ENCODE data around the gene CRMP1.

CRMP1 gene

DNA sequence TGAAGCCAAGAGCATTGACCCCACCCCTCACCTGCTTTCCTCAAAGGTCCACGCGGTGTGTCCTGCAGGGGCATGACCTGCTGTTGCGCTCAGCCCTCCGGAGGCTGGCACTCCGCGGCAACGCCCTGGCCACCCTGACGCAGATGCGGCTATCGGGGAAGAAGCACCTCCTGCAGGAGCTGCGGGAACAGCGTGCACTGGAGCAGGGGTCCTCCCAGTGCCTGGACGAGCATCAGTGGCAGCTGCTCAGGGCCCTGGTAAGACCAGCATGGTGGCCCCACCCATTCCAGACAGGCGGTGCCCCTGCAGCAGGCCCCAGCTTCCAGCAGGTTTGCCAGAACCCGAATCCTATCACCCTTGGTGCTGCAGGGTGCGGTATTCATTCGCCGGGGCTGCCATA, 95.9 kb downstream of the CRMP1 start:
- peaks cover 36% of the 10 kb centered on the region for H3K36me3 Mint-ChIP-seq (ENCODE audit: low read depth)
- DNase-seq = no peak
- TF ChIP-seq, protein P1, sequence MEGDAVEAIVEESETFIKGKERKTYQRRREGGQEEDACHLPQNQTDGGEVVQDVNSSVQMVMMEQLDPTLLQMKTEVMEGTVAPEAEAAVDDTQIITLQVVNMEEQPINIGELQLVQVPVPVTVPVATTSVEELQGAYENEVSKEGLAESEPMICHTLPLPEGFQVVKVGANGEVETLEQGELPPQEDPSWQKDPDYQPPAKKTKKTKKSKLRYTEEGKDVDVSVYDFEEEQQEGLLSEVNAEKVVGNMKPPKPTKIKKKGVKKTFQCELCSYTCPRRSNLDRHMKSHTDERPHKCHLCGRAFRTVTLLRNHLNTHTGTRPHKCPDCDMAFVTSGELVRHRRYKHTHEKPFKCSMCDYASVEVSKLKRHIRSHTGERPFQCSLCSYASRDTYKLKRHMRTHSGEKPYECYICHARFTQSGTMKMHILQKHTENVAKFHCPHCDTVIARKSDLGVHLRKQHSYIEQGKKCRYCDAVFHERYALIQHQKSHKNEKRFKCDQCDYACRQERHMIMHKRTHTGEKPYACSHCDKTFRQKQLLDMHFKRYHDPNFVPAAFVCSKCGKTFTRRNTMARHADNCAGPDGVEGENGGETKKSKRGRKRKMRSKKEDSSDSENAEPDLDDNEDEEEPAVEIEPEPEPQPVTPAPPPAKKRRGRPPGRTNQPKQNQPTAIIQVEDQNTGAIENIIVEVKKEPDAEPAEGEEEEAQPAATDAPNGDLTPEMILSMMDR (IDR thresholded peaks at IDR 0.05) = no peak
- no peaks in the 10 kb centered on the region for H3K27me3 Mint-ChIP-seq (ENCODE audit: low read depth, poor library complexity)
- H3K4me3 Mint-ChIP-seq = no peak overlapping the region
- no peaks in the 10 kb centered on the region for H3K4me1 Mint-ChIP-seq
- peaks cover 3% of the 10 kb centered on the region for H3K9me3 Mint-ChIP-seq
- no peak overlapping the region for H3K27ac Mint-ChIP-seq

DNA sequence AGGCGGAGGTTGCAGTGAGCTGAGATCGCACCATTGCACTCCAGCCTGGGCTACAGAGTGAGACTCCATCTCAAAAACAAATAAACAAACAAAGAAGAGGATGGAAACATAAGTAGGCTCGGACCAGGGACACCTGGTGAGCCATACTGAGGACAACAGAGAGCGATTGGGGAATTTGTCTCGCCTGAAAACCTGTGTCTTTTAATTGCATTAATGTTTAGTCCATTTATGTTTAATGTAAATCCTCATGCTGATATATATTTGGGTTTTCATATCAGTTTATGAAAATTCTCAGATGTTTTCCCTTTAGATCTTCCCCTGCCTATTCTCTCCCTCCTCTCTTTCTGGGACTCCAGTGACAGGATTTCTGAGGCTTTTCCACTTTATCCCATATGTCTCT, 97.3 kb downstream of the CRMP1 start:
- H3K36me3 Mint-ChIP-seq (ENCODE audit: low read depth) = peaks cover 31% of the 10 kb centered on the region
- no peaks in the 10 kb centered on the region for H3K9me3 Mint-ChIP-seq
- TF ChIP-seq, protein P1 (IDR thresholded peaks at IDR 0.05) = no peak
- DNase-seq = no peak
- H3K4me1 Mint-ChIP-seq = no peaks in the 10 kb centered on the region
- no peaks in the 10 kb centered on the region for H3K27me3 Mint-ChIP-seq (ENCODE audit: low read depth, poor library complexity)
- no peak overlapping the region for H3K27ac Mint-ChIP-seq
- H3K4me3 Mint-ChIP-seq = no peak overlapping the region

DNA sequence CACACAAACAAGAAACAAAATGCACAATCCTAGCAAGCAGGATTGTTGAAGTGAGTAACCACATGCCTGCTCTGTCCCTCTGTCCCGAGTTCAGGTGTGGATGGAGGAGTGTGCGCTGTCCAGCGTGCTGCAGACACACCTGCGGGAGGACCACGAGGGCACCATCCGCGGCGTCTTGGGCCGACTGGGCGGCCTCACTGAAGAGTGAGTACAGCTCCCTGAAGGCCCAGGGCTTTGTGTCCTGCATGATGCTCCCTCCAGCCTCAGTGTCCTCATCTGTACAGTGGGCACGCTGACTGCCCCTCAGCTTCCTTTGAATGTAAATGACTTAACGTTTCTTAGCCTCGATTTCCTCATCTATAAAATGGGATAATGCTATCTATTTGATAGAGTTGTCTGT, 99.4 kb downstream of the CRMP1 start:
- H3K9me3 Mint-ChIP-seq = peaks cover 2% of the 10 kb centered on the region
- no peaks in the 10 kb centered on the region for H3K27me3 Mint-ChIP-seq (ENCODE audit: low read depth, poor library complexity)
- no peak for DNase-seq
- H3K4me3 Mint-ChIP-seq = no peak overlapping the region
- H3K27ac Mint-ChIP-seq = no peak overlapping the region
- H3K36me3 Mint-ChIP-seq (ENCODE audit: low read depth) = peaks cover 36% of the 10 kb centered on the region
- TF ChIP-seq, protein P1 (IDR thresholded peaks at IDR 0.05) = no peak
- H3K4me1 Mint-ChIP-seq = no peaks in the 10 kb centered on the region

DNA sequence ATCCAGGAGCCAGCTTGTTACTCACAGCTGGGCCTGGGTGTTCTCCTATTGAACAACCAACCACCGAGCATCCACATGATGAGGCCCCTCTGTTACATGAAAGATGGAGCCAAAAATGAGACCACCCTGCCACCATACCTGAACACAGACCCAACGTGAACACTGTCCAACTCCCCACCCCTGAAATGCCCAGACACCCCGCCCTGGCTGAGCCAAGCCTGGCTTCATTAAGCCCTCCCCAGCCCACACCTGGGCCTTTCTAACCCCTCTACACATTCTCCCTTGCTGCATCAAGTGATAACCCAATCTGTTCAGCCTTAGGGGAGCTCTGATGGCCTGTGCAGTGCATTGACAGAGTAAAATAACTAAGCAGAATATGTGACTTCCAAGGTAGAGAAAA, 101.2 kb downstream of the CRMP1 start:
- Mint-ChIP-seq H3K4me3 (no peak overlapping the region), H3K27ac (no peak overlapping the region), H3K27me3 (ENCODE audit: low read depth, poor library complexity) (no peaks in the 10 kb centered on the region), H3K4me1 (no peaks in the 10 kb centered on the region), H3K36me3 (ENCODE audit: low read depth) (peaks cover 55% of the 10 kb centered on the region), H3K9me3 (peaks cover 19% of the 10 kb centered on the region)
- TF ChIP-seq, protein P1 (IDR thresholded peaks at IDR 0.05) = no peak
- no peak for DNase-seq

DNA sequence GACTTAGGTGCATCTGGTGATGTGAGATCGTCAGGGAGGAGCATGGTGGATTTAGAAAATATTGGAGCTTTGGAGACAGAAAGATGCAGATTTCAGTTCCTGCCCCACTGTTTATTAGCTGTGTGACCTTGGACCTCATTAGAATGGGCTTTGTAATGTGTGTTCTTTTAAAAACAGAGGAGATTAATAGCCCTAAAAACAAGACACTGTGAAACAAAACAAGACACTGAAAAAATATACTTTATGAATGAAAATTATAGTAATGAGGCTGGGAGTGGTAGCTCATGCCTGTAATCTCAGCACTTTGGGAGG, 102.4 kb downstream of the CRMP1 start:
- peaks cover 53% of the 10 kb centered on the region for H3K36me3 Mint-ChIP-seq (ENCODE audit: low read depth)
- H3K4me3 Mint-ChIP-seq = no peak overlapping the region
- TF ChIP-seq, protein P1 (IDR thresholded peaks at IDR 0.05) = no peak
- H3K27ac Mint-ChIP-seq = no peak overlapping the region
- peaks cover 19% of the 10 kb centered on the region for H3K9me3 Mint-ChIP-seq
- H3K27me3 Mint-ChIP-seq (ENCODE audit: low read depth, poor library complexity) = no peaks in the 10 kb centered on the region
- DNase-seq = no peak
- no peaks in the 10 kb centered on the region for H3K4me1 Mint-ChIP-seq

DNA sequence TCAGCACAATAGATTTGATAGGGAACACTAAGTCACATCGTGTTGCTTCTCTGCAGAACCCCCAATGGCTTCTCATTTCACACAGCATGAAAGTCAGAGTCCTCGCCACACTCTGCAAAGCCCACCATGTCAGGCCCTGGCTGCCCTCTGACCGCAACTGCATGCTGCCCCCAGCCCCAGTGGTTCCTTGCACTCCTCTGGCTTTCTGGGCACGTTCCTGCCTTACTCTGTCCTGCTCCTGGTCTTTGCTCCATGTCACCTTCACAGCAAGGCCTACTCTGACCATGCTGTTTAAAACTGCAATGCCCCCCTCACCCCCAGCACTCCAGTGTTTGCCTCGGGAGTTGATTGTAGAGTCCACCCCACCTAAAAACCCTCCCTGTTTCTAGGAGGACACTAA, 103.7 kb downstream of the CRMP1 start:
- TF ChIP-seq, protein P1 (IDR thresholded peaks at IDR 0.05) = no peak
- Mint-ChIP-seq H3K4me3 (no peak overlapping the region), H3K36me3 (ENCODE audit: low read depth) (peaks cover 52% of the 10 kb centered on the region), H3K9me3 (peaks cover 19% of the 10 kb centered on the region), H3K27me3 (ENCODE audit: low read depth, poor library complexity) (no peaks in the 10 kb centered on the region), H3K27ac (peak overlapping the region; percentile 40), H3K4me1 (no peaks in the 10 kb centered on the region)
- DNase-seq = no peak

Data from nephron progenitor cell (in vitro differentiated cells).